ENCODE measurements around the gene PRUNE1.

- TF ChIP-seq POLR2AphosphoS5 (IDR thresholded peaks at IDR 0.05; ENCODE audit: borderline replicate concordance, low read depth, low read length) (no peak), EZH2 (IDR thresholded peaks at IDR 0.05) (no peak)
Observed at GRCh38 chr1:151072224-151072623, 64.0 kb downstream of the PRUNE1 start.
